GM10266 (cell line): ENCODE data around the gene SYNPO.

Experiments used
- DNase-seq: peaks from one replicate; pipeline ENCODE4 v3.0.0; 2012; ENCODE audit errors: extremely low spot score
- TF ChIP-seq, protein P1 (sequence below): IDR thresholded peaks from 2 replicates; pipeline ENCODE4 v1.5.1; 2012; ENCODE audit warnings: mild to moderate bottlenecking, low read depth; ENCODE audit not compliant: control insufficient read depth, insufficient read depth; ENCODE audit errors: missing control alignments

The SYNPO gene

DNA sequence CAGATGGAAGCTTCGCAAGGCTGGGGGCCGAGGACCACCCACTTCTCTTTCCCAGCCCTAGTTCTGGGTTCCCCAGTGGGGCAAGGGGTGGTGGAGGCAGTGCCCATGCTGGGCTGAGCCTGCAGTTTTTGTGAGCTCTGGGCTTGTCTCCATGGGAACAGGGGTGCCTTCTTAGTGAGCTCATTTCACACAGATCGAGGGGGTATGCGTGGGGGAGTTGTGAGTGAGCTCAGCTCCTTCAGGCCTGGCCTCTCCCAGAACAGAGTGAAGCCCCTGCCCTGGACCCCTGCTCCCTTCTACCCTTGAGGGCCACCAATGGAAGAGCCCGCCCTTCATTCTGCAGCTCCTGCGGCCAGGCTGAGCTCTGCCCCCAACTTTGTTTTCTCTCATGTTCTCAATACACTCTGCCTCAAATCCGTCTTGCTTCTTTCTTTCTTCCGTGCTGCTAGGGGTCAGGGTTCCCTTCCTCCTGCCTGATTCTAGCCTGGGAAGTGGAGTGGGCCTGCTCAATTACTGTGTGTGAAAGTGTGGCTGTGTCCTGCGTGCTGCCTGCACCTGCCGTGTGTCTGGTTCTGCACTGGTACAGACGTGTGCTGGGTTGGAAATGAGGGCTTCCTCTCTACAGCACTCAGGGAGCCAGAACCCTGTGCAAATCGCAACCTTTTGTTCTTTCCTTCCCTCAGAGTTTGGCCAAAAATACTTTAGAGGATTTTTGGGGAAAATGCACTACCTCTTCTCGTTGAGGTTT, 11.6 kb downstream of the SYNPO start:
- no peak for DNase-seq
- TF ChIP-seq, protein P1, sequence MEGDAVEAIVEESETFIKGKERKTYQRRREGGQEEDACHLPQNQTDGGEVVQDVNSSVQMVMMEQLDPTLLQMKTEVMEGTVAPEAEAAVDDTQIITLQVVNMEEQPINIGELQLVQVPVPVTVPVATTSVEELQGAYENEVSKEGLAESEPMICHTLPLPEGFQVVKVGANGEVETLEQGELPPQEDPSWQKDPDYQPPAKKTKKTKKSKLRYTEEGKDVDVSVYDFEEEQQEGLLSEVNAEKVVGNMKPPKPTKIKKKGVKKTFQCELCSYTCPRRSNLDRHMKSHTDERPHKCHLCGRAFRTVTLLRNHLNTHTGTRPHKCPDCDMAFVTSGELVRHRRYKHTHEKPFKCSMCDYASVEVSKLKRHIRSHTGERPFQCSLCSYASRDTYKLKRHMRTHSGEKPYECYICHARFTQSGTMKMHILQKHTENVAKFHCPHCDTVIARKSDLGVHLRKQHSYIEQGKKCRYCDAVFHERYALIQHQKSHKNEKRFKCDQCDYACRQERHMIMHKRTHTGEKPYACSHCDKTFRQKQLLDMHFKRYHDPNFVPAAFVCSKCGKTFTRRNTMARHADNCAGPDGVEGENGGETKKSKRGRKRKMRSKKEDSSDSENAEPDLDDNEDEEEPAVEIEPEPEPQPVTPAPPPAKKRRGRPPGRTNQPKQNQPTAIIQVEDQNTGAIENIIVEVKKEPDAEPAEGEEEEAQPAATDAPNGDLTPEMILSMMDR: no peak

DNA sequence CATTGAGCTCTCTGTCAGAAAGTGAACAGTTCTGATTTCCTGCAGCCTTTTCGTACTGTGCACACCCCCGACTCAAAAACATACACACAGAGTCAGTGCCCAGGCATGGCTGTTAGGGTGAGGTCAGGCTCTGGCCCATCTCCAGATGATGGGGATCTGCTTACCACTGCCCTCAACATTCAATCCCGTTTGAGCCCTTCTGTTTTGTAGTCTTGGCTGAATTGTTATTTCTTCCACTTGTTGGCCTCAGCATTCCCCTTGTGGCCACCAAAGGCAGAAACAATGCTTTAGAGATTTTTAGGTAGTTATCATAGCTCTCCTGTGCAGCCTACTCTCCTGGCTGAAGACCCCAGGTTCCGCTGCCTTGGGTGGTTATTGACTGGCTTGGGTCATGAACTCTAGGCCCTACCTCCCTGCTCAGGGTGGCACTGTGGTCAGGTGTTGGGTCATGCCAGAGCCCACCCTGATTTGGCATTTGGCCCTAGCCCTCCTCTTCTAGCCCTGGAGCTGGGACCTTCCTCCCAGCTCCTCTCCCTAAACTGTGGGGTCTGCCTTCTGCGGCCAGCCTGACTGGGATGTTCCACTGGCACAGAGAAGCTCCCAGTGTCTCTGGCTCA, 12.8 kb downstream of the SYNPO start:
- TF ChIP-seq, protein P1: no peak
- DNase-seq: no peak

DNA sequence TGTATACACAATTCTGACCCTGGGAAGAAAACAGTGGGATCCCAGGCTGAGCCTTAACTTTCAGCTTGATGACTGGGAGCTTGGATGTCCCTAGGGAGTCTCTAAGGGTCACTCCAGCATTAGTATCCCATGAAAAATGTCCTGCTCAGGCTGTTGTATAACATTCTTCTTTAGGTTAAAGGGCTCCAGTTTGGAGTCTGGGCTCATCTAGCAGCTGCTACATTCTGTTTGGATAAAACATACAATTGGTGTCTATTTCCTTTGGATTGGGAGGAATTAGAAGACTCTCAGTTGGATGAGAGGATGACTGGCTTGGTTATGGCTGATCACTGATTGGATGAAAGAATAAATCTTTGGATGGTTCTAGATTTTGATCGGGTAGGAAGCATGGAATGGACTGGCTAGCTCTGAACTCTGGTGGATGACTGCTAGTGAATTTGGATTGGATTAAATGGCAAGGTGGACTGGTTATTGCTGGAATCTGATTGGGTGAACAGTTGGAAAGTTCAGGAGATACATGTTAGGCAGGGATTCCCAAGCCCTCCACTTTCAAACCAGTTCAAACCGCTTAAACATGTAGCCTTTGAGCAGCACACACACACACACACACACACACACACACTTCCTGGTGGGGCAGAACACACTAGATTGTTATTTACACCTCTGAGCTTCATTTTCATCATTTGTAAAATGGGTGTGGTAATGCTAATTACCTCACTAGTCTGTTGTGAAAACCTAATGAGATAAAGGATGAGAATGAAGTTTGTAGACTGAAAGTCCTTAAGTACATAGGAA, 13.5 kb downstream of the SYNPO start:
- DNase-seq: no peak
- TF ChIP-seq, protein P1: no peak

DNA sequence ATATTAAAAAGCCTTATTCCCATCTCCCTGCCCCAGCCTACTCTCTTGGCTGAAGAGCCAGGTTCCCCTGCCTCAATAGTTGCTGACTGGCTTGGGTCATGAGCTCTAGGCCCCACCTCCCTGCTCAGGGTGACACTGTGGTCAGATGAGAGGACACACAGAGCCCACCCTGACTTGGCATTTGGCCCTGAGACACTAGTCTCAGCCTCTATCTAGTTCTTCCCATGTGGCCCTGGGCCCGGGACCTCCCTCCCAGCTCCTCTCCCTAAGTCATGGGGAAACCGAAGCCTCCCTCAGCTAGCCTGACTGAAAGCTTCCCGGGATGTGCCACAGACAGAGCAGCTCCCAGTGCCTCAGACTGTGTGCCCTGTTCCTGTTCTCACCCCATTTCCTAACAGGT, 14.8 kb downstream of the SYNPO start:
- DNase-seq: no peak
- TF ChIP-seq, protein P1: no peak

DNA sequence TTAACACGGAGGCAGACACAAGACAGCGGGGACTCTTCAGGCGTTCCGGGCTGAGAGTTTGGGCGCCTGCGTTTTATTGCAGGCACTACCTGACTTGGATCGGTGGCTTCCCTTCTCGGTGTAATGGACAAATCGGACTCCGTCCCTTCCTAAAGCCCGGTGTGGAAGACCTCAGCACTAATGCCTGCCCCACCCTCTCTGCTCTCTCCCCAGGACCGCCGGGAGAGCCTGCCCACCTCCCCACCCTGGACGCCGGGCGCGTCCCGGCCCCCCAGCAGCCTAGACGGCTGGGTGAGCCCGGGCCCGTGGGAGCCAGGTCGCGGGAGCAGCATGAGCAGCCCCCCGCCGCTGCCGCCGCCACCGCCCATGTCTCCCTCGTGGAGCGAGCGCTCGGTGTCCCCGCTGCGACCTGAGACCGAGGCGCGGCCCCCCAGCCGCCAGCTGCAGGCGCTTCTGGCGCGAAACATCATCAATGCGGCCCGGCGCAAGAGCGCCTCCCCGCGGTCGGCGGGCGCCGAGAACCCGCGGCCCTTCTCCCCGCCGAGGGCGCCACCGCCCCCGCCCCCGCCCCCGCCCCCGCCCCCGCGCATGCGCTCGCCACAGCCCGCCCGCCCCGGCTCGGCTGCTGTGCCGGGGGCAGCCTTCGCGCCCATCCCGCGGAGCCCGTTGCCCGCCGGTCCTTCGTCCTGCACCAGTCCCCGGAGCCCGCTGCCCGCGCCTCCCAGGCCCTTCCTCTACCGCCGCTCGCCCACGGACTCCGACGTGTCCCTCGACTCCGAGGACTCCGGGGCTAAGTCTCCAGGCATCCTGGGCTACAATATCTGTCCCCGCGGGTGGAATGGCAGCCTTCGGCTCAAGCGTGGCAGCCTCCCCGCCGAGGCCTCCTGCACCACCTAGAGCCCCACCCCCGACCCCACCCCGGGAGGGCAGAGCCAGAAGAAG, 16.0 kb downstream of the SYNPO start:
- peak; percentile 96 for DNase-seq
- TF ChIP-seq, protein P1: peak; percentile 80

DNA sequence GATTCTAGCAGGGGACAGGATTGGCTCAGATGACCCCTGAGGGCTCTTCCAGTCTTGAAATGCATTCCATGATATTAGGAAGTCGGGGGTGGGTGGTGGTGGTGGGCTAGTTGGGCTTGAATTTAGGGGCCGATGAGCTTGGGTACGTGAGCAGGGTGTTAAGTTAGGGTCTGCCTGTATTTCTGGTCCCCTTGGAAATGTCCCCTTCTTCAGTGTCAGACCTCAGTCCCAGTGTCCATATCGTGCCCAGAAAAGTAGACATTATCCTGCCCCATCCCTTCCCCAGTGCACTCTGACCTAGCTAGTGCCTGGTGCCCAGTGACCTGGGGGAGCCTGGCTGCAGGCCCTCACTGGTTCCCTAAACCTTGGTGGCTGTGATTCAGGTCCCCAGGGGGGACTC, 17.7 kb downstream of the SYNPO start:
- no peak for DNase-seq
- TF ChIP-seq, protein P1: no peak
